Mesenchymal stem cell (in vitro differentiated cells and primary cell): ENCODE data around the gene PURA.

ENCODE experiments used
- DNase-seq: peaks from one replicate; pipeline ENCODE4 v3.0.0-alpha.2; 2013
- H2AFZ ChIP-seq: one replicate; pipeline ENCODE4 v1.6.1; 2013; ENCODE audit warnings: low read depth, mild to moderate bottlenecking, control low read depth, inconsistent platforms, low read length, moderate library complexity
- H2AK5ac ChIP-seq: 2 replicates; pipeline ENCODE4 v1.6.1; 2013; ENCODE audit warnings: low read length, moderate library complexity, mild to moderate bottlenecking, inconsistent platforms; ENCODE audit not compliant: severe bottlenecking
- H2BK120ac ChIP-seq: one replicate; pipeline ENCODE4 v1.6.1; 2013; ENCODE audit warnings: low read depth, mild to moderate bottlenecking, inconsistent platforms, low read length, moderate library complexity
- H2BK12ac ChIP-seq, 2 experiments: one replicate each; pipeline ENCODE4 v1.6.1; 2013; ENCODE audit warnings: inconsistent platforms in 2 of 2, low read length in 2 of 2, mild to moderate bottlenecking in 2 of 2, moderate library complexity in 2 of 2, control low read depth in 1 of 2
- H2BK15ac ChIP-seq: one replicate; pipeline ENCODE4 v1.6.1; 2013; ENCODE audit warnings: mild to moderate bottlenecking, low read depth, inconsistent platforms; ENCODE audit not compliant: poor library complexity, severe bottlenecking
- H2BK5ac ChIP-seq: 2 replicates; pipeline ENCODE4 v1.6.1; 2013; ENCODE audit warnings: low read depth, mild to moderate bottlenecking, low read length, control low read depth, inconsistent platforms; ENCODE audit not compliant: poor library complexity, severe bottlenecking
- H3K14ac ChIP-seq, 2 experiments: one replicate each; pipeline ENCODE4 v1.6.1; 2013; ENCODE audit warnings: inconsistent platforms in 2 of 2, low read length in 2 of 2, control low read depth in 1 of 2, mild to moderate bottlenecking in 1 of 2, moderate library complexity in 1 of 2
- H3K18ac ChIP-seq, 2 experiments: one replicate each; pipeline ENCODE4 v1.6.1; 2013; ENCODE audit warnings: inconsistent platforms in 2 of 2, low read length in 2 of 2, control low read depth in 1 of 2, low read depth in 1 of 2, mild to moderate bottlenecking in 1 of 2
- H3K23ac ChIP-seq, 2 experiments: one replicate each; pipeline ENCODE4 v1.6.1; 2013; ENCODE audit warnings: inconsistent platforms in 2 of 2, low read length in 2 of 2, mild to moderate bottlenecking in 2 of 2, moderate library complexity in 2 of 2, control low read depth in 1 of 2
- H3K27ac ChIP-seq: 2 replicates; pipeline ENCODE4 v1.5.1; 2013; ENCODE audit warnings: mild to moderate bottlenecking, moderate library complexity, low read length, control low read depth, inconsistent platforms; ENCODE audit not compliant: poor library complexity, severe bottlenecking
- H3K27me3 ChIP-seq, 2 experiments: 2 replicates each; pipeline versions ENCODE4 v1.6.1 to v1.7.0; 2013; ENCODE audit warnings: low read length in 2 of 2, mild to moderate bottlenecking in 2 of 2, moderate library complexity in 2 of 2, control low read depth in 1 of 2, inconsistent platforms in 1 of 2; ENCODE audit not compliant: control insufficient read depth in 1 of 2, insufficient read depth in 1 of 2
- H3K36me3 ChIP-seq, 2 experiments: 2 replicates each; pipeline versions ENCODE4 v1.6.1 to v1.7.0; 2013; ENCODE audit warnings: low read length in 2 of 2, control low read depth in 1 of 2, inconsistent platforms in 1 of 2, low read depth in 1 of 2, mild to moderate bottlenecking in 1 of 2; ENCODE audit not compliant: insufficient read depth in 2 of 2, control insufficient read depth in 1 of 2
- H3K4ac ChIP-seq, 2 experiments: one replicate each; pipeline ENCODE4 v1.6.1; 2013; ENCODE audit warnings: inconsistent platforms in 2 of 2, low read length in 2 of 2, mild to moderate bottlenecking in 2 of 2, moderate library complexity in 2 of 2, control low read depth in 1 of 2, low read depth in 1 of 2
- H3K4me1 ChIP-seq: 2 replicates; pipeline ENCODE4 v1.6.1; 2013; ENCODE audit warnings: low read depth, low read length, control low read depth; ENCODE audit not compliant: control insufficient read depth, insufficient read depth
- H3K4me2 ChIP-seq: 2 replicates; pipeline ENCODE4 v1.6.1; 2013; ENCODE audit warnings: low read length, mild to moderate bottlenecking, inconsistent platforms; ENCODE audit not compliant: poor library complexity, severe bottlenecking
- H3K4me3 ChIP-seq, 2 experiments: 2 replicates each; pipeline versions ENCODE4 v1.5.1 to v1.7.0; 2013; ENCODE audit warnings: low read length in 2 of 2, mild to moderate bottlenecking in 2 of 2, control low read depth in 1 of 2, low read depth in 1 of 2; ENCODE audit not compliant: insufficient read depth in 1 of 2
- H3K79me1 ChIP-seq: replicated peaks from 2 replicates; pipeline ENCODE4 v1.6.1; 2013; ENCODE audit warnings: mild to moderate bottlenecking, control low read depth, low read length, inconsistent platforms; ENCODE audit not compliant: poor library complexity, severe bottlenecking
- H3K9ac ChIP-seq: 2 replicates; pipeline ENCODE4 v1.7.0; 2013; ENCODE audit warnings: mild to moderate bottlenecking, low read length, moderate library complexity
- H3K9me3 ChIP-seq: 2 replicates; pipeline ENCODE4 v1.7.0; 2013; ENCODE audit warnings: mild to moderate bottlenecking, low read length; ENCODE audit not compliant: control insufficient read depth
- H4K8ac ChIP-seq: one replicate; pipeline ENCODE4 v1.6.1; 2013; ENCODE audit warnings: inconsistent platforms, mild to moderate bottlenecking, low read length, moderate library complexity
- H4K91ac ChIP-seq: one replicate; pipeline ENCODE4 v1.6.1; 2013; ENCODE audit warnings: mild to moderate bottlenecking, low read length, inconsistent platforms
- WGBS: methylation state at CpG from one replicate; pipeline ENCODE4 v1.1.7; 2013; ENCODE audit warnings: mixed read lengths; 5-methylcytosine and 5-hydroxymethylcytosine counted together

PURA gene

DNA sequence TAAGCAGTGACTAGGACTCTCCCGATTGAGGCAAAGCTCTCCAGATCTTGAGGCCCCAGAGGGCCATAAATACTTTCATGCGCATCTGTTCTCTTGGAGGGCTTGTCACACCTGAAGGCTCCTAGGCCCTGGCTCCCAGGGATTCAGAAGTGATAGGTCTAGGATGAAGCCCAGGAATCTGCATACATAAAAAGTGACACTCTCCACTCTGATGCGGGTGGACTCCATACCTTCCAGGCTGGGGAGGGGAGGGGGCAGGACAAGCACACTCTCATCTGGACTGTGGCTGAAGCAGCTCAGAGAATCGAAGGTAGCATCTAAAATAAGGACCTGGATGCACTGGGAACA is 52.0 kb downstream of the PURA start:
- H3K4me2 ChIP-seq: no peak overlapping the region
- no peaks in the 10 kb centered on the region for H3K4me1 ChIP-seq
- WGBS: 51% methylated on average over 4 of the region's 4 CpGs
- H2BK12ac ChIP-seq: no peak overlapping the region
- no peak overlapping the region for H3K18ac ChIP-seq
- no peak overlapping the region for H3K23ac ChIP-seq
- no peak overlapping the region for H3K4me3 ChIP-seq
- H2AFZ ChIP-seq: no peak overlapping the region
- H3K27ac ChIP-seq: no peak overlapping the region
- H3K14ac ChIP-seq: no peak overlapping the region
- H3K9me3 ChIP-seq: no peaks in the 10 kb centered on the region
- no peak overlapping the region for H2BK15ac ChIP-seq
- no peak for DNase-seq
- no peak overlapping the region for H4K8ac ChIP-seq
- peaks cover 0 to 25% of the 10 kb centered on the region in 2 experiments for H3K27me3 ChIP-seq
- H4K91ac ChIP-seq: no peak overlapping the region
- no peak overlapping the region for H2BK120ac ChIP-seq
- no peak overlapping the region for H2BK5ac ChIP-seq
- no peak overlapping the region for H3K9ac ChIP-seq
- H3K36me3 ChIP-seq: no peaks in the 10 kb centered on the region
- no peak overlapping the region for H2AK5ac ChIP-seq
- no peaks in the 10 kb centered on the region for H3K79me1 ChIP-seq
- no peak overlapping the region for H3K4ac ChIP-seq

GRCh38 chr5:140166911-140167310 is 53.0 kb downstream of the PURA start:
- H2AFZ ChIP-seq: no peak overlapping the region

DNA sequence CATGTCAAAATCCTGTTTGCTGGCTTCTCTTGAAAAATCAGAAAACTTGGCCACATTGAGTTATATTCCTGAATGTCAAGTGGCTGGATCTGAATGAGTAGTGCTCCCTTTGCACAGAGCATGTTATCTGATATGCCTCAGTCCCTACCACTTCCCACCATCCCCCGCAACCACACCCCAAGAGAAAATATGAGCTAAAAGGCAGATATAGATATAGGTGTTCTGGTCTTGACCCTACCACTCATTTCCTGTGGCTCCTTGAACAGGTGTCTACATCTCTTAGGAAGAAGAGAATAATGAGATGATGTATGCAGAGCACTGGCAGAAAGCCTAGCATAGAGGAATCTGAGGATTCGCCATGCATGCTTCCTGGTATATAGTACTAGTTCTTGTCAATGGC is 54.5 kb downstream of the PURA start:
- Histone ChIP-seq H2AK5ac (no peak overlapping the region), H2BK12ac (no peak overlapping the region), H4K91ac (no peak overlapping the region), H3K4me1 (no peaks in the 10 kb centered on the region), H3K4ac (no peak overlapping the region), H3K23ac (no peak overlapping the region), H3K14ac (no peak overlapping the region), H3K79me1 (no peaks in the 10 kb centered on the region), H3K9me3 (no peaks in the 10 kb centered on the region), H3K18ac (no peak overlapping the region), H4K8ac (no peak overlapping the region), H2BK5ac (no peak overlapping the region), H3K27me3 (peaks cover 0 to 37% of the 10 kb centered on the region in 2 experiments), H3K9ac (no peak overlapping the region), H2BK15ac (no peak overlapping the region), H3K4me2 (no peak overlapping the region), H2BK120ac (no peak overlapping the region), H3K36me3 (peaks cover 0 to 5% of the 10 kb centered on the region in 2 experiments), H3K27ac (no peak overlapping the region), H2AFZ (no peak overlapping the region), H3K4me3 (no peak overlapping the region)
- WGBS: 100% methylated on average over 1 of the region's 2 CpGs
- no peak for DNase-seq

More at GRCh38 chr5:140166911-140167310, 53.0 kb downstream of the PURA start:
- Histone ChIP-seq H3K14ac (no peak overlapping the region), H2BK5ac (no peak overlapping the region), H2BK15ac (no peak overlapping the region), H3K79me1 (no peaks in the 10 kb centered on the region), H3K4me1 (no peaks in the 10 kb centered on the region), H3K18ac (no peak overlapping the region), H2AK5ac (no peak overlapping the region), H3K27me3 (peaks cover 0 to 30% of the 10 kb centered on the region in 2 experiments), H4K8ac (no peak overlapping the region), H3K4me3 (no peak overlapping the region), H2BK12ac (no peak overlapping the region), H3K9me3 (no peaks in the 10 kb centered on the region), H2BK120ac (no peak overlapping the region), H3K27ac (no peak overlapping the region), H3K4me2 (no peak overlapping the region), H3K23ac (no peak overlapping the region), H3K4ac (no peak overlapping the region), H3K36me3 (no peaks in the 10 kb centered on the region), H4K91ac (no peak overlapping the region), H3K9ac (no peak overlapping the region)
- DNase-seq: no peak

GRCh38 chr5:140169410-140169809 is 55.5 kb downstream of the PURA start:
- H2AFZ ChIP-seq: no peak overlapping the region
- no peak overlapping the region for H4K91ac ChIP-seq
- H3K4me3 ChIP-seq: no peak overlapping the region
- 85% methylated on average over 1 of the region's 1 CpG for WGBS
- H3K27ac ChIP-seq: no peak overlapping the region
- H2BK12ac ChIP-seq: no peak overlapping the region
- no peak overlapping the region for H3K23ac ChIP-seq
- no peaks in the 10 kb centered on the region for H3K9me3 ChIP-seq
- H3K14ac ChIP-seq: no peak overlapping the region
- H2BK15ac ChIP-seq: no peak overlapping the region
- no peaks in the 10 kb centered on the region for H3K79me1 ChIP-seq
- no peak overlapping the region for H3K4me2 ChIP-seq
- H2BK120ac ChIP-seq: no peak overlapping the region
- peaks cover 0 to 5% of the 10 kb centered on the region in 2 experiments for H3K36me3 ChIP-seq
- no peak overlapping the region for H3K4ac ChIP-seq
- no peak overlapping the region for H2AK5ac ChIP-seq
- peaks cover 0 to 39% of the 10 kb centered on the region in 2 experiments for H3K27me3 ChIP-seq
- H3K4me1 ChIP-seq: no peaks in the 10 kb centered on the region
- DNase-seq: peak; percentile 25
- no peak overlapping the region for H4K8ac ChIP-seq
- no peak overlapping the region for H3K9ac ChIP-seq
- no peak overlapping the region for H2BK5ac ChIP-seq
- H3K18ac ChIP-seq: no peak overlapping the region
